Measurements from ENCODE around the gene LYZL2.
A peak's percentile ranks its signal among the peaks of the same experiment; 100 is the strongest.

Gene LYZL2

GRCh38 chr10:30589441-30589840, 40.1 kb downstream of the LYZL2 start:
- DNase-seq = no peak

GRCh38 chr10:30587522-30588031, 42.0 kb downstream of the LYZL2 start:
- DNase-seq = no peak

GRCh38 chr10:30586828-30587227, 42.7 kb downstream of the LYZL2 start:
- DNase-seq = no peak

DNA sequence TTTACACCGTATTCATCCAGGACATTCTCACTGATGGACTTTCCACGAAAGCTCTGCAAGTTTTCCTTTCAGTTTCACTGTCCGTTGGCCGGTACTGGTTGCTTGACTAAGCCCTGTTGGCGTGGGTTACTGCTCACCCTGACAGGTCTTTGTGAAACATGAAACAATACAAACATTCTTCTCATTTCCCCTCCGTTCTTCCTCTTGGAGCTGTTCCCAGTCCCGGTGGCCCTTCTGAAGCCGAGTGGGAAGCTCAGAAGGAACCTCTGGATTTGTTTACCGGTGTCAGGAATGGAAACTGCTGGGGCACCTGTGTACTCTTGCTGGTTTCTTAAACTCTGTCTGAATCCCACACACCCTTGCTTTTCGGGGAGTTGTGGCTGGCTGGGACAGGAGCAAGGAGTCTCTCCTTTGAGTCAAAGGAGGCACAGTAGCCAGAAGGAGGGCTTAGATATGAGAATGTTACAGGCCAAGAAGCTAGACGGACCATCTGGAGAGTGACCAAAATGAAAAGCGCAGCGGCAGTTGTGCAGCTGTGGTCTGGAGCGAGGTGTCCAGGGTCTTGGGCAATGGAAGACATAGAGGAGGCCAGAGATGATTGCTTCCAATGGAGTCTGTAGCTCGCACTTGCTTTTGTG, 45.7 kb downstream of the LYZL2 start:
- DNase-seq = no peak

- DNase-seq = peak; percentile 41
Observed at GRCh38 chr10:30581779-30582380, 47.7 kb downstream of the LYZL2 start.

DNA sequence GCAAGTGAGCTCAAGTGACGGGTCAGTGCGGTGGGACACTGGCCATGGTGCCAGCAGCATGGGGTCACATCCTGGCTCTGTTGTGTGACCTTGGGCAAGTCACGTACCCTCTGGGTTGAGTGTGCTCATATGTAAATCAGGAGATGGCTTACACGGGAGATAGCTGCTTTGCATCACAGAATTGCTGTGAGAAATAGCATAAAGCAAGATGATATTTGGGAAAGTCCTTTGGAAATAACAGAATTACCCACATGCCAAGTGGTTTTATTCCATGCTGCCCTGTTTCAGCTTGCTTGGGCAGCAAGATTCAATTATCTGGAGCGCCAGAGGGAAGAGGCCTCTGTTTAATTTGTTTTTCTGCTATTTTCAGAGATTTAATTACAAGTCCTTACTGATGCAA, 48.9 kb downstream of the LYZL2 start:
- no peak for DNase-seq

DNA sequence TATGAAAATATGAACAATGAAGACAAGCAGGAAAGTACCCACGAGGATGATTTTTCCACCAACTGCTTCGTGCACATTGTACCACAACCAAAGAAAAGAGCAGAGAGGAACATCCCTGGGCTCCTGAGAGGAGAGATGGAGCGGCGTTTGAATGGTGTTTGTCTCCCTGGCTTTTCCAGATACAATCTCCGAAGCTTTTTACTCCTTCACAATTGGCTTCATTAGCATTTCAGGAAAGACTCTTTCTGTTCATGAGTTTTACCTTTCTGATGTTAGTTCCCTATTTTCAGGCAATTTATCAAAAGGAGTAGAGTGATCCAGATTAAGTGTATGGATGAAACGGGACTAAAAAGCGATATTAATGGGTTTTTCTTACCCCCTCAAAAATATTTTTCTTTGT, 49.3 kb downstream of the LYZL2 start:
- DNase-seq = no peak

DNA sequence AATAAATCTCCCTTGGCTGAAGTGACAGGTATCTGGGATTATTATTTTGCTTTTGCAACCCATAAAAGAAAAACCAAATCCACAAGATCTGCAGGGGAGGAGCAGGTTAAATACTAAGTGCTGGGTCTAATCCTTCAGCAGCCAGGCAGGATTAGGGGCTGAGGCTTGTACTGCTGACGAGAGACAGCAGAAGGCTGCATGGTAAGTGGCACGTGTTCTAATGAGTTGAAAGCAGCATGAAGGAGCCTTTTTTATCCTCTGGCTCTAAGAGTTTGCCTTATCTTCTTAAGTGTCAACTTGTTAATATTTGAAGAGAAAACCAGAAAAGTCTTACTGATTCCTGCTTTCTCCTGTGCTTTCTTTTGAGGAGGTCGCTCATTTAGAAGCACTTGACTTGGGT, 50.0 kb downstream of the LYZL2 start:
- no peak for DNase-seq

- no peak for DNase-seq
Observed at GRCh38 chr10:30577048-30577447, 52.5 kb downstream of the LYZL2 start.

DNA sequence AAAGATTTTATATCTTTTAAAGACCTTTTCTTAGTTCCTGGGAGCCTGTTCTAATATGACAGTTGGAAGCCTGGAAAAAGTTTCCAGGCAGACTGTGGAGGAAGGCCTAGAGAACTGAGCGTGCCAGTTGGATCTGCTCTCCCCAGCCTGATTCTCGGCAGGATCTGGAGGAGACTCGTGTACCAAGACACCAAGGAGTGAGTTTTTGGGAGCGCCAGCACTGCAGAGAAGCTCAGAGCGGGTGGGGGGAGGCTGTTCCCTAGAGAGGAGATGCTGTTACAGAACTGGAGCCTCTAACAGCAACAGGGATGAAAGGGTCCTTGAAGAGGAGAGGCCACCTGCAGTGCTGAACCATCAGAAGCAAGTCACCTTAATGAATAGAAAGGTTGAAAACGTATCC, 52.9 kb downstream of the LYZL2 start:
- DNase-seq = no peak

GRCh38 chr10:30574432-30574796, 55.1 kb downstream of the LYZL2 start:
- DNase-seq = no peak

DNA sequence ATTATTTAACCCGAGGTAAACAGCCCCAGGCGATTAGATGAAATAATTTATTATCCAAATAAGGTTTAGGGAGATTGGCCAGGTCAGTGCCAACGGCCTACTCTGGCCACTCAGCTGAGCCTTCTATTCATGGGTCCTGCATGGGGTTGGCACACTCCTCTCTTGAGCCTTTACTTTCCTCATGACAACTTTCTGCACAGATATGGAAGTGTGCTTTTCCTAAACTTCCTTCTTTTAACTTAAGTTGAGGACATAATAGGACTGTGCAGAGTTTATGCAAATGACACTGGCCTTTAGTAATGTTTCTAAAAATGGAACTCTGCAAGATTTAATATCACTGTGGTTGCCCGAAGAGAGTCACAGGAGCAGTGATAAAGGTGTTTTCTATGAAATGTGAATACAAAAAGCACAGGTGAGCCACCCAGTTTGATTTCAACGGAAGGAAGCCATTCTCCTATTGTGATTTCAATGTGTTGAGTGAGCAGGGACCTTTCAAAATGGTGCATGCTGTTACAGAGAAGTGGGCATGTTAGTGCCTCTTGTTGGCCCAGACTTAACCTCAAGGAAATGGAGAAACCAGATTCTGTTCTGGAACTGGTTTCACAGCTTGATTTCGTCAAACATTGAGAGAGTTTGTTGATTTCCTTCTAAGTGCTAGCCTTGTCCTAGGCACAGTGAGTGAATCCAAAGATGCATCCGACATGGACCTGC, 55.7 kb downstream of the LYZL2 start:
- no peak for DNase-seq

DNA sequence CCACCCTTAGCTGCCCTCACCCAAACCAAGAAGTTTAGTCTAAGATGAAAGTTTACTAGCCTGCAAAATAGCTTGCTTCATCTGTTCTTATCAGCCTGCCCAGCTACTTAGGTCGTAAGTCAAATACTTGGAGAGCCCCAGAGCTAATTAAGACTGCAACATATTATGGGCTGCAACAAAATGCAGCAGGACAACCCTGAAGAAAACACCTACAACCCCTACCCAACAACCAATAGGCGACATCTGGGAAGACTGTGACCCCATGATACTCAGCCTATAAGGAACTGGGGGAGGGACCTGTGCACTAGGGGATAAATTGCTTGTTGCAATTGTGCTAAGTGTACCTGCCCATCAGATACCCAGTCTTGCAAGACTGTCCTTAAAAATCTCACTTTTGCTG, 64.1 kb downstream of the LYZL2 start:
- DNase-seq = no peak

DNA sequence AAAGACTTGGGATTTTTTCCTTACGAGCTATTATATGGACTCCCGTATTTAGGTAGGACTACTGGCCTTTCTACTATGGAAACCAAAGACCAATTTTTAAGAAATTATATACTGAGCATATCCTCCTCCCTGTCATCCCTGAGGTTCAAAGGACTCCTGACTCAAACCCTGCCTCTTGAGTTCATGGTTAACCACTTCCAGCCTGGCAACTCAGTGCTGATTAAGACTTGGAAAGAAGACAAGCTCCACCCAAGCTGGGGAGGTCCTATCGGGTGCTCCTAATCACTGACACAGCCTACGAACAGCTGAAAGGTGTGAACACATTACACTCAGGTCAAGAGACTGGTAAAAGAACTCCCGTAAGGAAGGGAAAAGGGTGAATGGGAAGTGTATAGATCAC, 66.8 kb downstream of the LYZL2 start:
- DNase-seq = no peak

Data from CD4-positive, alpha-beta T cell treated with Interleukin-10 for 1 hour (primary cell).